Measurements from ENCODE around the gene TFR2. TPM values are rescaled to one million over a fixed set of nuclear protein-coding genes. Genes with fewer than 3 reads are reported as not detected.
"Not testable (repeated sequence)": the region's sequence is repeated elsewhere in the genome, so short reads cannot be mapped to it uniquely, and the experiment has no call there.

Gene TFR2
- total and polyA plus RNA-seq, 3 donors from 2014 or later = 0.87 to 1.5 (median 1.1) TPM

DNA sequence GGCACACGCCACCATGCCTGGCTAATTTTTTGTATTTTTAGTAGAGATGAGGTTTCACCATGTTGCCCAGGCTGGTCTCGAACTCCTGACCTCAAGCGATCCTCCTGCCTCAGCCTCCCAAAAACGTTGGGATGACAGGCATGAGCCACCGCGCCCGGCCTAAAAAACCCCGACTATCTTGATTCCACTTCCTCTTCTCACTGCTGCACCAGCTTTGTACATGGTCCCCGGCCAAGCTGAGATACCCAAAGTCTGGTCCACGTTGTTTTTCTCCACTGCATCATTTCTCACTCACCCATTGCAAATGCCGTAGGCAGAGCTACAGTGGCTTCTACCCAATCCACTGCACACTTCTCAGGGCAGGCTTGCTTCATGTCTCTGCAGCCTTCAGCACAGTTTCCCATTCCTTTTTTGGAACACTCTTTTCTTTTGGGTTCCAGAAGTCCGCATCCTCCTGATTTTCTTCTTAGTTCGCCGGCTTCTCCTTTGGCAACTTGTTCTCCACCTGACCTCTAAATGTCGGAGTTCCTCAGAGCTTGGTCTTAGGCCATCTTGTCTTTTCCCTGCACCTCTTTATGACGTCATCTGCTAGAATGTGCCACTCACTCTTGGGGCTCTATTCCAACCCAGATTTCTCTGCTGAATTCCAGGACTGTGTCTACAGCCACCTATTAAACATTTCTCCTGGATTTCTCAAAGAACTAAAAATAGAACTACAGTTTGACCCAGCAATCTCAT is 26.1 kb upstream of the TFR2 start:
- WGBS, 2 donors = 77 to 79% methylated on average over 16 of the region's 16 CpGs
- no peaks in the 10 kb centered on the region for H3K36me3 ChIP-seq (ENCODE audit: low read depth, missing control alignments)
- H3K9me3 ChIP-seq = no peaks in the 10 kb centered on the region
- H3K4me1 ChIP-seq = no peaks in the 10 kb centered on the region
- no peak for DNase-seq
- no peak overlapping the region for H3K4me3 ChIP-seq
- TF ChIP-seq CTCF (IDR thresholded peaks at IDR 0.05) = no peak
- TF ChIP-seq POLR2A (IDR thresholded peaks at IDR 0.05) = no peak
- no peak overlapping the region for H3K27ac ChIP-seq
- H3K27me3 ChIP-seq = no peaks in the 10 kb centered on the region
- intact Hi-C loops (cut with DNase I; ENCODE audit: low total_unique reads) = no loop called here

GRCh38 chr7:100665168-100665726 is 23.9 kb upstream of the TFR2 start:
- no peak for DNase-seq
- TF ChIP-seq POLR2A (IDR thresholded peaks at IDR 0.05) = no peak
- TF ChIP-seq CTCF (IDR thresholded peaks at IDR 0.05) = no peak
- 93% methylated on average over 5 of the region's 5 CpGs for WGBS, 2 donors
- no peak overlapping the region for H3K27ac ChIP-seq
- no peaks in the 10 kb centered on the region for H3K4me1 ChIP-seq
- no peak overlapping the region for H3K4me3 ChIP-seq
- H3K36me3 ChIP-seq (ENCODE audit: low read depth, missing control alignments) = no peaks in the 10 kb centered on the region
- no peaks in the 10 kb centered on the region for H3K9me3 ChIP-seq
- intact Hi-C loops (cut with DNase I; ENCODE audit: low total_unique reads) = no loop called here
- no peaks in the 10 kb centered on the region for H3K27me3 ChIP-seq

- H3K27me3 ChIP-seq; DNase-seq; intact Hi-C loops (cut with DNase I; ENCODE audit: low total_unique reads); H3K9me3 ChIP-seq; H3K27ac ChIP-seq; H3K36me3 ChIP-seq (ENCODE audit: low read depth, missing control alignments); H3K4me1 ChIP-seq; H3K4me3 ChIP-seq: not testable (repeated sequence)
- 80 to 83% methylated on average over 12 of the region's 12 CpGs for WGBS, 2 donors
These were observed 20.9 kb upstream of the TFR2 start for GRCh38 chr7:100662194-100662776.

GRCh38 chr7:100655908-100656674 is 14.7 kb upstream of the TFR2 start, which contains the start of gene ACTL6B:
ACTL6B (minus strand) TSS chr7:100656448; CDS start chr7:100656354, 94 bp downstream.
- TF ChIP-seq CTCF (IDR thresholded peaks at IDR 0.05) = no peak
- no peak for TF ChIP-seq POLR2A (IDR thresholded peaks at IDR 0.05)
- Histone ChIP-seq H3K4me3 (peak within 1 kb of the TSS in 1 of 2 donors; percentile 51), H3K9me3 (no peaks in the 10 kb centered on the region), H3K36me3 (ENCODE audit: low read depth, missing control alignments) (no peaks in the 10 kb centered on the region), H3K27ac (no peak within 1 kb of the TSS), H3K4me1 (no peaks in the 10 kb centered on the region), H3K27me3 (no peaks in the 10 kb centered on the region)
- WGBS, 2 donors = 5 to 13% methylated on average over 20 to 48 of the region's 63 CpGs
- intact Hi-C loops (cut with DNase I; ENCODE audit: low total_unique reads) = no loop called here
- peak; percentile 86 for DNase-seq
